NCI-H1048 (cell line): ENCODE results near the gene FBXO17.
A peak's percentile ranks its signal among the peaks of the same experiment; 100 is the strongest.

Experiments used
- DNase-seq: peaks from one replicate; lab custom pipeline; 2025; lab: John Stamatoyannopoulos, UW

The FBXO17 gene

DNA sequence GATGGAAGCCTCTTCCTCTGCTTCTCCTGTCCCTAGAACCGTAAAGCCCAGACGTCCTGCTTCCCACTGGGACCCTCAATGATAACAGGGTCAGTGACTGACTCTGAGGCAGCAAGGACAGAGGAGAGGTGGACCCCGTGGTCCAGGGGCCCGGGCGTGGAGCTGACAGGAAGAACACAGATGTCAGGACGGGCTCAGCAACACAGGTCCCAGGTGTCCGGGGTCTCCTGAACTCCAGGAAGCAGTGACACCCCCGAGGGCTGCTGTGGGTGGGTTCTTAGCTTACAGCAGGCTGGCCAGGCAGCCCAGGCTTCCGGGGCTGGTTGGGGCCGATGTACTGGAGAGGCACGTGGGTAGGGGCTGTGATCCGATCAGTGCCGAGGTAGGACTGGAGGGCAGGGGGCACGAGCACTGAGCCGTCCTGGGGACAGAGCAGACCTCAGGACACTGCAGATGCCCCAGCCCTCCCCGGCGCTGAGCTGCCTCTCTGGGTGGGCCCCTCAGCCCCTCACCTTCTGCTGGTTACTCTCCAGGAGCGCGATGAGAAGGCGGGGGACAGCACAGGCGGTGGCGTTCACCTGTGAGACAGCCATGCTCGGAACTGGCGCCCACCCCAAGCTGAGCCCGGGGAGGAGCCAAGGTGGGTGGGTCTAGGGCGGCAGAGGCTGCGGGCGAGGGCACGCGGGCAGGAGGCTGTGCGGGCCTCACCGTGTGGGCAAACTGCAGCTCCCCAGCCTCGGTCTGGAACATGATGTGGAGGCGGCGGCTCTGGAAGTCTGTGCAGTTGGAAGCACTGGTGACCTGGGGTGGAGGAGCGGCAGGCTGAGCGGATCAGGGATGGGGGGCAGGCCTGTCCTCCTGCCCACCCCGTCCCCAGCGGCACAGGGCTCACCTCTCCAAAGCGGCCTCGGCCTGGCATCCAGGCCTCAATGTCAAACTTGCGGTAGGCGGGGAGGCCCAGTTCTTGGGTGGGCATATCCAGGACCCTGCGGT is 59.9 kb downstream of the FBXO17 start:
- DNase-seq, result no peak

DNA sequence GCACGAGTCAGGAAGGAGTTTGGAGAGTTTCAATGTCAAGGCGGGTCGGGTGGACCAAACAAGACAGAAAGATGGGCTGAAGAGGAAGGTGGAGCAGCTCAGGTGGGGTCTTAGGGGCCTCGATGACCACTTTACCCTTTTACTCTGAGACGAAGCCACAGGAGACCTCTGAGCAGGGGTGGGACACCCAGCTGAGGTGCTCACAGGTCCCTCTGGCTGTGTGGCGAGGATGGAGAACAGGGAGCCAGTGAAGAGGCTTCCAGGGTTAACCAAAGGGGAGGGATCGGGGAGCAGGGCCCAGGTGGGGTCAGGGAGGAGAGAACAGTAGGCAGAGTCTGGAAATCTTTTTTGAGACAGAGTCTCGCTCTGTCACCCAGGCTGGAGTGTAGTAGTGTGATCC is 61.6 kb downstream of the FBXO17 start:
- DNase-seq, result no peak

DNA sequence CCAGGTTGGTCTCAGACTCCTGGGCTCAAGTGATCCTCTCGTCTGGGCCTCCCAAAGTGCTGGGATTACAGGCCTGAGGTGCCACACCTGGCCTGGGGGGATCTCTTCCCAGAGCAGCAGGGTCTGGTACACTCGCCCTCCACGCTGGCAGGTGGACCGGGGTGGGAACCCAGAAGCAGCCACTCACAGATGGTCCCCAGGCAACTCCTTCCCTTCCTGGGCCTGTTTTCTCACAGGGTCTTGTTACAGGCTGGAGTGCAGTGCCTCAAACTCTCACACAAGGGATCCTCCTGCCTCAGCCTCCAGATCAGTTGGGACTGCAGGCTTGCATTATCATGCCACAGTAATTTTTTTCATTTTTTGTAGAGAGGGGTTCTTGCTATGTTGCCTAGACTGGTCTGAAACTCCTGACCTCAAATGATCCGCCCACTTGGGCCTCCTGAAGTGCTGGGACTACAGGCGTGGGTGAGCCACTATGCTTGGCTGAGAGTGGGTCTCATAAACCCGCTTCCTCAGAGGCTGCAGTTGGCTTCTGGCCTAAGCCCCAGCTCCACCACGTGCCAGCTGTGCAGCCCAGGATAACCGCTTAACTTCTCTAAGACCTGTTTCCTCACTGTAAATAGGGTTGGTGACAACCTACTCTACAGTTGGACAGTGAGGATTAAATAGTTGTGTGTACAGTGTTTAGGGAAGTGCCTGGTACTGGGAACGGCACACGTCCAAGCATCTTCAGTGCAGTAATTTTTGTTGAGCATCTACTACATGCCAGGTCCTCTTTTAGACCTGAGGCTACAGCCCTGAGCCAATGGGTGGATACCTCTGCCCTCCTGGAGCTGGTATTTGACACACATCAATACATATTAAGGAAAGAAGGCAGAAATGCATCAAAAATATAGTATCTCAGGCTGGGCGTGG is 62.7 kb downstream of the FBXO17 start:
- no peak for DNase-seq

DNA sequence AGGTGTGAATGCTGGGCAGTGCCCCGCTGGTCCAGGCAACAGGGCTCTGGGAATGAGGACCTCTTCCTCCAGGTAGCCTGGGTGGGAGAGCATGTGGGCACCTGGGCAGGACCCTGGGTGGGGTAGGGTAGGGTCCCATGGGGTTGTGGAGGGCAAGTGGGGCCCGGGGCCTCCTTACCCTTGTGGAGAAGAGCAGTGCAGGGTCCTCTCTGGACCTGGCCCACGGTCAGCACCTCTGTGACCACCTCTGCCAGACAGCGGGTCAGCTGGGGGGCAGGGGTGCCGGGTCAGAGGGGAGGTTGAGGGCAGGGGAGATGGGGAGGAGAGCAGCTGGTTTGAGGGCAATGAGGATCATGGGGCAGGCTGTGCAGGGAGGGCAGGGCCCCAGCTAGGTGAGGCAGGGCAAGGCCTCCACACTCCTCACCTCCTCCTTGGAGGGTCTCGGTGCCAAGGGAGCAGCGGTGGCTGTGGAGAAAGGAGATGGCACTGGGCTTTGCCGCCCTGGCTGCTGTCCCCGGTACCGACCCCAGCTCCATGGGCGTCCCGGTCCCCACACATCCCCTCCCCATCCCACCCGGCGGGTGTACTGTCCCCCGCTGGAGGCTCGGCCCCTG is 64.0 kb downstream of the FBXO17 start:
- DNase-seq, result no peak

DNA sequence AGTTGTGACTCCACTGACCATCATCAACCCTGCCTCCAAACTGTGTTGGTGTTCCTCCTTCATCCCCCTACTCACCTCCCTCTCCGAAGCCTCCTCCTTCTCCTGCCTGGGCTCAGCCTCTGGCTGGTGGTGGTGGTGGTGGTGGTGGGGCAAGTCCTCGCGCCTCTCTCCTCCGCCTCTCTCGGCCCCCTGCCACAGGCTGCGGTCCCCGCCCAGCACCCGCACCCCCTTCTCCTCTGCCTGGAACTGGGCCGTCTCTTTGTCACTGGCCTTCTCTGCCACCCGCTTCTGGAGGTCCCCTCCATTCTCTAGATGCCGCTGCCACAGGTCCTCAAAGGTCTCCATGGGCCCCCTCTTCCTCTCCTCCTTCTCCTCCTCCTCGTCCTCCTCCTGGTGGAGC is 65.1 kb downstream of the FBXO17 start:
- DNase-seq, result no peak

DNA sequence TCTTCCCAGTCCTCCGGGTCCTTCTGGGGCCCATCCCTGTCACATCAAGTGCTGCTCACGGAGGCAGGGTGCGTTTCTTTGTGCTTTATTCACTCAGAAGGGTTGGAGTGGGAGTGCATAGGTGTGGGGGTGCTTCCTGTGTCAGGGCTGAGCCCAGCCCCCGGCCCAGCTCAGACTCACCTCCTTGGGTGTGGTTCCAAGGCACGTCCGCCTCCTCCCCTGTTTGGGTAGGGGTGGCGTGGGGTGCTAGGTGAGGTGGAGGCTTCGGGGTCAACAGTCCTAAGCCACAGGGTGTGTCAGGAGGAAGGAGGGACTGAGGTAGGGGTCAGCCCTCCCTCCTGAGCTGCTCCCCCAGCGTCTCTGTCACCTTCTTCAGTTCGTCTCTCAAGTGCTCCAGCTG is 66.6 kb downstream of the FBXO17 start:
- DNase-seq, result no peak

DNA sequence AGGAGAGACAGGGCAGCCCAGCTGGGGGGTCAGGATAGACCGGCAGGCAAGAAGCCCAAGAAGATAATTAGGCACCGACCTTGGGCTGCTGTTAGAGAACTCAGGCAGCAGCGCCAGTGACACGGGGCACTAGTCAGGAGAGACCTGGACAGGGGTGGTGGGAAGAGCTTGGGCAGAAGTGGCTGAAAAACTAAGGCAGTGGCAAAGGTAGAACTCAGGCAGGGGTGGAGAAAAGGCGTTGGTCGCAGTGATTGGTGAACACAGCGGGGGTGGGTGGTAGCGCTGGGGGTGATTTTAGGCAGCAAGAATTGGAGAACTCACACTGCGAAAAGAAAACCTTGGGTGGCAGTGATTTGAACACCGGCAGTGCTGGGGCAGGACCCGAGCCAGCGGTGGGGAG is 67.9 kb downstream of the FBXO17 start:
- DNase-seq, result no peak

DNA sequence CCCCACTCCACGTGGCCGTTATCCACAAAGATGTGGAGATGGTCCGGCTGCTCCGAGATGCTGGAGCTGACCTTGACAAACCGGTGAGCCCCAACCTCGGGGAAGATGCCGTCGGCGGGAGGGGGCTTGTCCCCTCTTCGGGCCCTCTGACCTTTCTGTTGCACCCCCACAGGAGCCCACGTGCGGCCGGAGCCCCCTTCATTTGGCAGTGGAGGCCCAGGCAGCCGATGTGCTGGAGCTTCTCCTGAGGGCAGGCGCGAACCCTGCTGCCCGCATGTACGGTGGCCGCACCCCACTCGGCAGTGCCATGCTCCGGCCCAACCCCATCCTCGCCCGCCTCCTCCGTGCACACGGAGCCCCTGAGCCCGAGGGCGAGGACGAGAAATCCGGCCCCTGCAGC is 68.3 kb downstream of the FBXO17 start:
- no peak for DNase-seq

DNA sequence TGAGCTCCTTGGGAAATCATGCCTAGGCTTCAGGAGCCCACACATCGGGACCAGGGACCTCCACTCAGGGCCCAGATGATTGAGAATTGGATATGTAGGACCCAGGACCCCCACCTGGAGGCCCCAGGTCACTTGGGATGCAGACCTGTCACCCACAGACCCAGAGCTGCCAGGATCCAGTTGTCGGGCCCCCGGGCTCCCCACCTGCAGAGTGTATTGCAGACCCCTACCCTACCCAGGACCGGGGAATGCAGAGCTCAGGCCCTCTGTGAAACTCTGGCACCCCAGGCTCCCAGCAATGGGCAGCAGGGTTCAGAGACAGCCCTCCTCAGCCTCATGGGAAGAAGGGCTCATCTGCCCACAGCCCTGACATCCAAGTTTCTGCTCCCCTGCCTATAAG is 69.9 kb downstream of the FBXO17 start:
- no peak for DNase-seq

DNA sequence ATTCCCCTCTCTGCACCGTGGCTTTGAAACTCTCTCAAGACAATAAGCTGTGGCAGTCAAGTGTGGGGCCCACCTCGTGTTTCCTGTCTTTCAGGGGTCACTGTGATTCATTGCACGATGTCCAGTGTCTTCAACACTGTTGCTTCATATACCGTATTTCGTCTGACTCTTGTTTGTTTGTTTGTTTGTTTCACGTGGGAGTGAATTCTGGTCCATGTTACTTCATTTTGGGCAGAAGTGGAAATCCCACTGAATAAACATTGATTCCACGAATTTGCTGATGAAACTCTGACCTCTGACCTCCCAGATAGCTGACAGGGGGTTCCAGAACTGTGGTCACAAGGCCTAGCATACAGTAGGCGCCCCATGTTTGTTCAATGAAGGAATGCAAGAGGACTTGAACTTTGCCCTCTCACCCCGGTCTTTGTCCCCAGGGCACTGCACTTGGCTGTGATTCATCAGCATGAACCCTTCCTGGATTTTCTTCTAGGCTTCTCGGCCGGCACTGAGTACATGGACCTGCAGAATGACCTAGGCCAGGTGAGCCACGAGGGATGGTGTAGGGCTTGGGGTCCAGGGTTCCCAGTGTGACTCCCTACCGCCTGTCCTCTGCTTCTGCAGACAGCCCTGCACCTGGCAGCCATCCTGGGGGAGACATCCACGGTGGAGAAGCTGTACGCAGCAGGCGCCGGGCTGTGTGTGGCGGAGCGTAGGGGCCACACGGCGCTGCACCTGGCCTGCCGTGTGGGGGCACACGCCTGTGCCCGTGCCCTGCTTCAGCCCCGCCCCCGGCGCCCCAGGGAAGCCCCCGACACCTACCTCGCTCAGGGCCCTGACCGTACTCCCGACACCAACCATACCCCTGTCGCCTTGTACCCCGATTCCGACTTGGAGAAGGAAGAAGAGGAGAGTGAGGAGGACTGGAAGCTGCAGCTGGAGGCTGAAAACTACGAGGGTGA is 70.7 kb downstream of the FBXO17 start:
- no peak for DNase-seq

DNA sequence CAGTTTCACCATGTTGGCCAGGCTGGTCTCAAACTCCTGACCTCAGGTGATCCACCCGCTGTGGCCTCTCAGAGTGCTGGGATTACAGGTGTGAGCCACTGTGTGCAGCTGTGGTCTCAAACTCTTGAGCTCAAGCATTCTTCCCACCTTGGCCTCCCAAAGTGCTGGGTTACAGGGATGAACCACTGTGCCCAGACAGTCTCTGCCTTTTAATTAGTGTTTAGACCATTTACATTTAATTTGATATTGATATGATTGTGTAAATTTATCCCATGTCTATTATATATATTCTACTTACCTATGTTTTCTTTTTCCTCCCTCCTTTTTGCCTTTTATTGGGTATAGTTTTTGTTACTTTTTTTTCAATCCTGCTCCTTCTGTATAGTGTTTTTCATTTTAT is 73.9 kb downstream of the FBXO17 start:
- DNase-seq, result no peak

DNA sequence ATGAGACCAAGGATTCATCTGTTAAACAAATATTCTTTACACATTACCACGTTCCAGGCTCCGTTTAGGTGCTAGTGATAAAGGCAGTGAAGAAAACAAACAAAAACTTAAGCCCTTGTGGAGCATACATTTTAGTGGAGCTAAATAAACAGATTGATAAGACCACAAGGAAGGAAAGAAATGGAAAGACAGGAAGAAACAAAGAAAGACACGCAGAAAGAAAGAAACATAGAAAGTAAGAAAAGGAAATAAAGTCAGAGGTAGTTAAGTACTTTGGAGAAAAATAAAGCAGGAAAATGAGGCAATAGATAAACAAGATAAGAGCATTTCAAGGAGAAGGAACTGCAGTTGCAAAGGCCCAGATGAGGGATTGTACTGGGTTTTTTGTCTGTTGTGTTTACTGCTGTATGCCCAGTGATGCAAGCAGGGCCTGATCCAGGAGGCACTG is 74.8 kb downstream of the FBXO17 start:
- DNase-seq, result no peak

DNA sequence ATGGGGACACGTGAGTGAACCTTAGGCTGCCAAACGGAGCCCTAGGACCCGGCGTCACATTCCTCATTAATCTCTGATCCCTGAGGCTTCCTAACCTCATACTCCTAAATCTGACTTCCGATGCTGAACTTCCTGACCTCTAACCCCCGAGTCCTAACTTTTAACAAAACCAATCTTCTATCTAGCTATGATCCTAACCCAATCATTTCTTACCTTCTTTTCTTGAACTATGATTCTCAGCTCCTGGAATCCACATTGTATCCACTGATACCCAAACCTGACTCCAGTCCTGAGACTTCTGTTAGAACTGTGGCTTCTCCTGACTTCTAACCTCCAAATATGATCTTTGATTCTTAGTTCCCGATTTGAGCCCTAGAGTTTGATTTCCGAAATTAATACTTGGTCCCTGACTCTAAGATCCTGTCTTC is 75.3 kb downstream of the FBXO17 start:
- no peak for DNase-seq

DNA sequence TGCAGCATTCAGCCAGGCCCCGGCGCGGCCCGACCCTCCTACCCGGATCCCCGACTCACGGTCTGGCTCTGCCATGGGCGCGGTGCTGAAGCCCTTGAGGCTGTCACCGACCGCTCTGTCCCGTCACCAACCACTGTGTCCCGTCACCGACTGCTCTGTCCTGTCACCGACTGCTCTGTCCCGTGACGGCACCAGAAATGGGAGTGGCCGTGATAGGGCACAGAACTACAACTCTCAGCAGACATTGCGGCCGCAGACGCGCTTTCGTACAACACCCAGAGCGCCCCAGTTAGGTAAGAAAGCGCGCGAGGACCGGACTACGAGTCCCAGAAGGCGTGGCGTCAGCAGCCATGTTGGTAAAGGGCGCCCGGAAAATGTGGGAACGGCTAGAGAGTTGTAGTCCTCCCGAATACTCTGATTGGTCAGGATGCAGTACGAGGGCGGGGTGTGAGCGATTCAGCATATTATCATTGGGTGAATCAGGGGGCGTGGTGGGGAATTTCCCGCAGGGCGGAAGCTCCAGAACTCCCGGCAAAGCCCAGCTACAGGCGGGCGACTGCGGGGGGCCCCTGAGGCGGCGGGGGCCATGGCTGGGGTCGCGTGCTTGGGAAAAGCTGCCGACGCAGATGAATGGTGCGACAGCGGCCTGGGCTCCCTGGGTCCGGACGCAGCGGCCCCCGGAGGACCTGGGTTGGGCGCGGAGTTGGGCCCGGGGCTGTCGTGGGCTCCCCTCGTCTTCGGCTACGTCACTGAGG is 75.9 kb downstream of the FBXO17 start, which contains the start of the genes NFKBIB and SIRT2:
Gene NFKBIB (plus strand): TSS at position 523 of the 755 bp plus-strand sequence. CDS start 64 bp downstream, at position 587.
Gene SIRT2 (minus strand): TSS at position 172 of the 755 bp plus-strand sequence. CDS start 97 bp downstream, at position 75.
- DNase-seq, result peak; percentile 98

DNA sequence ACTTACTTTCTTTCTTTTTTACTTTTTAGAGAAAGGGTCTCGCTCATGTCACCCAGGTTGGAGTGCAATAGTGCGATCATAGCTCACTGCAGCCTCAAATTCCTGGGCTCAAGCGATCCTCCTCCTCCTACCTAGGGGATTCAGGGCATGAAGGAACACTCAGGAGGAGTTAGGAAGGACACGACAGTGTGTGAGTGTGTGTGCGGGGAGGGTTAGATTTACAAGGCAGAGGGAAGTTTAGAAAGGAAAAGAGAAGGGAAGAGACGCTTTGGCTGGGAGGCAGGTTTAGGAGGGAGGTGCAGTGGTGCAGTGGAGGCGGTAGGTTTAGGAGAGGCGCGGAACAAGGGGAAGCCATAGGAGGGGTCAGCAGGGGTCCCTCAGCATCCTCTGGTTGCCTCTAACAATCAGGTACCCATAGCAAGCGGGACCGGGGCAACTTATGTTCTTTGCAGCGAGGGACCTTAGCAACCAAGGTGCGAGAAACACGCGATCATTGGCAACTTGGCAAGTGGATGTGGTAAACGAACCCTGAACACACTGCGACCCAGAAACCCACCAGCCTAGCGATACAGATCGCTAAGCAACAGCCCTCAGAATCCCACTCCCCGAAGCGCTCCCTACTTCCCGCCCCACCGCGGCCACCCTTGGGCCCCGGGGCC is 76.6 kb downstream of the FBXO17 start:
- no peak for DNase-seq

DNA sequence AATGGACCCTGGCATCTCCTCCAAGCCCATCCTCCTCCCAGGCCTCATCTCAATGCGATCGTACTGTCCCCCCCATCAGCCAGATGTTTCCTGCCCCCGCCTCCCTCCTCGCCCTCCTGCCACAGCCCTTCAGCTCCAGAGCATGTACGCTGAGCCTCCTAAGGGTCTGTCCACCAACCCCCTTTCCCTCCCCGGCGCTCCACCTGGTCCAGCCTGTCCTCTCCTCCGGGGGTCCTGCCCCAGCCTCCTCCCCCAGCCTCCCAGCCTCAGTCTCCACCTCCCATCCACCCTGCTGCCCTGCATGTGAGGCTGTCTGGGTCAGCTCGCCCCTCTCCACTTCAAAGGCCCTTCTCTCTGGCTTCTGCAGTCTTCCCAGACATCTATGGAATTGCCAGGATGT is 80.6 kb downstream of the FBXO17 start:
- DNase-seq, result no peak

DNA sequence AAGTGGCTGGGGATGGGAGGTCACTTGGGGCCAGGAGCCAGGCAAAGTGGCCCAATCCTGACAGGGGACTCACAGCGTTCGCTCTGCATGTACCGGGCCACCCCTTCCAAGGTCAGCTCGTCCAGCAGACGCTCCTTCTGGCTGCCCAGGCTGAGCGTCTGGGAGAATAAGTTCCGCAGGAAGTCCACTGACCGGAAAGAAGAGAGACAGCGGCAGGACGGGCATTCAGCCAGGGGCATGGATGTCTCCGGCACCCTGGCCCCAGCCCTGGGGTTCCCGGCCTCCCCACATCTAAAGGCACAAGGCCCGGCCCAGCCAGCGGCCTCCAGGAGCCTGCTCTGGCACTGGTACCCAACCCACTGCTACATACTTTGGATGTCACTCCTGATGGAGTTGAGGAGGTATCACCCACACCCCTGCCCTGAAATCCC is 82.2 kb downstream of the FBXO17 start:
- DNase-seq, result no peak

DNA sequence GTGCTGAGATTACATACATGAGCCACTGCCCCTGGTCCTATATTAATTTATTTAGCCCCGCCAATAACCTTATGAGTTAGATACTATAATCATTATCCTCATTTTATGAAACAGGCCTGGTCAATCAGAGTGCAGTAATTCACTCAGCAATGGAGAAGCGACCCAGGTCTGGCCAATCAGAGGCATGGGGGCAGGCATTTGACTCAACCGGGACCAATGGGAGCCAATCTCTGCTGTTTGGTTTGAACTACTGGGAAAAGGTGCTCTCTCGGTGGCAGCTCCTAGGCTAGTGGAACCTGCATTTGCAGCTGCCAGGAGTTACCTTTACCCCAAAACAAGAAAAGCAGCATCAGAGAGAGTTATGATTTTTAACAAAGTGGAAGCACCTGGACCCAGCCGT is 82.7 kb downstream of the FBXO17 start:
- no peak for DNase-seq

DNA sequence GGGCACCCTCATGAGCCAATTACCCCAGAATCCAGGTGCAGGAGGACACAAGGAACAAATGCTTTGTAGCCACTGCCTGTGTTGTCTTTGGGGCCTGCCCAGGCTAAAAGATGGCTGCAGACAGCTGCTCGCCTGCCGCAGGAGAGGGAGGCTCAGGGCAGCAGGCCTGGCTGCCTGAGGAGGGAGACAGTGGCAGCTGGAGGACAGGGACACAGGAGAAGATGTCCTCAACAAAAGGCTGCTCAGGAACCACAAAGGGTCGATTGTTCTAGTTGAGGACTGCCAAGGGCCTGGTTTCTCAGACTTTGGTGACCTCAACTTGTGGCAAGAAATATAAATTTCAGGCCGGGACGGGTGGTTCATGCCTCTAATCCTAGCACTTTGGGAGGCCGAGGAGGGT is 83.8 kb downstream of the FBXO17 start:
- no peak for DNase-seq
